WTC11 (cell line): Measurements from ENCODE around the gene LRRC28. TPM values are rescaled to one million over a fixed set of nuclear protein-coding genes. Genes with fewer than 3 reads are reported as not detected.

Experiments used
- ATAC-seq: fragments of 200-7000 bp; cut with Tn5 transposase; 2 replicates; pipeline ENCODE4 v1.10.0; 2021; ENCODE audit warnings: mild to moderate bottlenecking, moderate library complexity
- CTCF ChIA-PET: fragments of 300-600 bp; sonication (Branson Sonifier 250); formaldehyde crosslinking; loops from one replicate; lab custom pipeline; 2021; ENCODE audit warnings: antibody characterized with exemption; lab: Charles Lee
- POLR2A ChIA-PET: fragments of 350-600 bp; sonication (Branson Sonifier 250); formaldehyde crosslinking; loops from one replicate; lab custom pipeline; 2021; ENCODE audit warnings: antibody characterized with exemption; lab: Charles Lee
- DNase-seq: peaks from one replicate; pipeline ENCODE4 v3.0.0; 2021; ENCODE audit warnings: low spot score
- H3K27ac Mint-ChIP-seq: 2 replicates; pipeline ENCODE4 v1.8.0; 2021; ENCODE audit warnings: mixed read lengths
- H3K27me3 Mint-ChIP-seq: 2 replicates; pipeline ENCODE4 v1.8.0; 2021; ENCODE audit warnings: low read depth, mild to moderate bottlenecking, moderate library complexity, mixed read lengths
- H3K36me3 Mint-ChIP-seq: 2 replicates; pipeline ENCODE4 v1.8.0; 2021; ENCODE audit warnings: mixed read lengths
- H3K4me1 Mint-ChIP-seq: 2 replicates; pipeline ENCODE4 v1.8.0; 2022; ENCODE audit warnings: mixed read lengths
- H3K4me3 Mint-ChIP-seq: 2 replicates; pipeline ENCODE4 v1.8.0; 2021; ENCODE audit warnings: mild to moderate bottlenecking, moderate library complexity, mixed read lengths
- H3K9me3 Mint-ChIP-seq: 2 replicates; pipeline ENCODE4 v1.8.0; 2021; ENCODE audit warnings: mixed read lengths
- ATF6 ChIP-seq: sonication (generic); formaldehyde crosslinking; IDR thresholded peaks from 2 replicates; pipeline ENCODE4 v1.8.1; 2023; ENCODE audit warnings: mild to moderate bottlenecking, missing genetic modification reagents
- EMX1 ChIP-seq: fragments of 250-450 bp; sonication (Bioruptor Pico); IDR thresholded peaks from 2 replicates; pipeline ENCODE4 v1.8.0; 2021; ENCODE audit warnings: mild to moderate bottlenecking
- GTF2I ChIP-seq: fragments of 250-450 bp; sonication (Bioruptor Pico); conservative IDR thresholded peaks from 2 replicates; pipeline ENCODE4 v1.4.0; 2021; ENCODE audit warnings: mild to moderate bottlenecking
- IRF2 ChIP-seq: sonication (generic); formaldehyde crosslinking; IDR thresholded peaks from 2 replicates; pipeline ENCODE4 v1.8.0; 2022; ENCODE audit warnings: low read depth, missing genetic modification reagents, borderline replicate concordance
- KAT7 ChIP-seq: sonication (generic); formaldehyde crosslinking; IDR thresholded peaks from 2 replicates; pipeline ENCODE4 v1.8.1; 2023; ENCODE audit warnings: missing genetic modification reagents, mild to moderate bottlenecking, borderline replicate concordance
- MXD4 ChIP-seq: fragments of 250-450 bp; sonication (Bioruptor Pico); IDR thresholded peaks from 2 replicates; pipeline ENCODE4 v1.8.0; 2021; ENCODE audit warnings: mild to moderate bottlenecking, moderate library complexity, borderline replicate concordance
- OVOL2 ChIP-seq: fragments of 250-450 bp; sonication (Bioruptor Pico); IDR thresholded peaks from 2 replicates; pipeline ENCODE4 v1.9.0; 2021; ENCODE audit warnings: mild to moderate bottlenecking, borderline replicate concordance
- RELA ChIP-seq: sonication (generic); formaldehyde crosslinking; IDR thresholded peaks from 2 replicates; pipeline ENCODE4 v1.8.1; 2022; ENCODE audit warnings: missing genetic modification reagents, mild to moderate bottlenecking, borderline replicate concordance
- SMAD3 ChIP-seq: sonication (generic); formaldehyde crosslinking; IDR thresholded peaks from 2 replicates; pipeline ENCODE4 v1.8.0; 2022; ENCODE audit warnings: missing genetic modification reagents, mild to moderate bottlenecking, borderline replicate concordance
- SOX15 ChIP-seq: fragments of 250-450 bp; sonication (Bioruptor Pico); IDR thresholded peaks from 2 replicates; pipeline ENCODE4 v1.9.0; 2021; ENCODE audit warnings: mild to moderate bottlenecking
- USF2 ChIP-seq: sonication (generic); formaldehyde crosslinking; IDR thresholded peaks from 2 replicates; pipeline ENCODE4 v1.8.1; 2023; ENCODE audit warnings: mild to moderate bottlenecking, missing genetic modification reagents, moderate library complexity
- ZNF121 ChIP-seq: sonication (generic); formaldehyde crosslinking; IDR thresholded peaks from 2 replicates; pipeline ENCODE4 v1.8.0; 2023; ENCODE audit warnings: missing genetic modification reagents
- ZNF138 ChIP-seq: sonication (generic); formaldehyde crosslinking; conservative IDR thresholded peaks from 2 replicates; pipeline ENCODE4 v1.8.1; 2022; ENCODE audit warnings: mild to moderate bottlenecking, moderate library complexity, missing genetic modification reagents
- ZNF671 ChIP-seq: fragments of 250-450 bp; sonication (Bioruptor Pico); IDR thresholded peaks from 2 replicates; pipeline ENCODE4 v1.8.0; 2021; ENCODE audit warnings: mild to moderate bottlenecking
- total RNA-seq: library from RNA; stranded (reverse); gene quantifications from 3 replicates; pipeline ENCODE4 v1.2.3, GENCODE V29; 2021
- TF ChIP-seq, protein P1 (sequence below): sonication (generic); formaldehyde crosslinking; IDR thresholded peaks from 2 replicates; pipeline ENCODE4 v1.8.1; 2022; ENCODE audit warnings: mild to moderate bottlenecking, missing genetic modification reagents, moderate library complexity, borderline replicate concordance
- TF ChIP-seq, protein P2 (sequence below): sonication (generic); formaldehyde crosslinking; IDR thresholded peaks from 2 replicates; pipeline ENCODE4 v1.8.0; 2022; ENCODE audit warnings: mild to moderate bottlenecking, missing genetic modification reagents
- TF ChIP-seq, protein P3 (sequence below): sonication (generic); formaldehyde crosslinking; IDR thresholded peaks from 2 replicates; pipeline ENCODE4 v1.8.1; 2022; ENCODE audit warnings: low read depth, missing genetic modification reagents, borderline replicate concordance
- TF ChIP-seq, protein P4 (sequence below): sonication (generic); formaldehyde crosslinking; IDR thresholded peaks from 2 replicates; pipeline ENCODE4 v1.8.1; 2022; ENCODE audit warnings: low read depth, mild to moderate bottlenecking, moderate library complexity, missing genetic modification reagents, borderline replicate concordance

Gene LRRC28
- total RNA-seq, 1 experiment from 2014 or later = 18.4 TPM

DNA sequence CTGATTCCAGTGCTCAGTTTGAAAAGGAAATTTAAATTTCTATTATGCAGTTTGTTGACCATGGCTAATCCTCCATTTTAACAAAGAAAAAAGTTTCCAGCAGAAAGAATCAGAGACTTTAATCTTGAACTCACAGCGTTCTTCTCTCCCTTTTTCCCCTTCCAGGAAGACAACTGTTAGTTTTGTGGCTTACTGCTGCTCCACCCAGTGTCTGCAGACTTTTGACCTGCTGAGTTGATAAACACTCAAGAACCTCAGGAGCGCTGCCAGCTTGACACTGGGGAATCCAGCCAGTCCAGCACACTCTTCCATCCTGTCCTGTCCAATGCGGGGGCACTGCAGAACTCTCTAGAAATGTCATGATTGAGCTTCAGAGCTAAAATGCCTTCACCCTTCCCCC, 134.6 kb downstream of the LRRC28 start:
- CTCF ChIA-PET = interaction anchor here (1.0 to 3.0 kb wide), 6 partner anchors 23 to 347 kb away, joined by 3 to 15 read pairs (median 6); partner anchors contain the start of gene LYSMD4
- TF ChIP-seq, protein P1, sequence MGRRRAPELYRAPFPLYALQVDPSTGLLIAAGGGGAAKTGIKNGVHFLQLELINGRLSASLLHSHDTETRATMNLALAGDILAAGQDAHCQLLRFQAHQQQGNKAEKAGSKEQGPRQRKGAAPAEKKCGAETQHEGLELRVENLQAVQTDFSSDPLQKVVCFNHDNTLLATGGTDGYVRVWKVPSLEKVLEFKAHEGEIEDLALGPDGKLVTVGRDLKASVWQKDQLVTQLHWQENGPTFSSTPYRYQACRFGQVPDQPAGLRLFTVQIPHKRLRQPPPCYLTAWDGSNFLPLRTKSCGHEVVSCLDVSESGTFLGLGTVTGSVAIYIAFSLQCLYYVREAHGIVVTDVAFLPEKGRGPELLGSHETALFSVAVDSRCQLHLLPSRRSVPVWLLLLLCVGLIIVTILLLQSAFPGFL (CRISPR knock-in tag) = no peak
- TF ChIP-seq ZNF671 = no peak
- TF ChIP-seq, protein P2, sequence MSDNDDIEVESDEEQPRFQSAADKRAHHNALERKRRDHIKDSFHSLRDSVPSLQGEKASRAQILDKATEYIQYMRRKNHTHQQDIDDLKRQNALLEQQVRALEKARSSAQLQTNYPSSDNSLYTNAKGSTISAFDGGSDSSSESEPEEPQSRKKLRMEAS (CRISPR knock-in tag) = no peak
- TF ChIP-seq GTF2I (CRISPR knock-in tag) = no peak
- no peak for TF ChIP-seq SOX15 (CRISPR knock-in tag)
- TF ChIP-seq, protein P3, sequence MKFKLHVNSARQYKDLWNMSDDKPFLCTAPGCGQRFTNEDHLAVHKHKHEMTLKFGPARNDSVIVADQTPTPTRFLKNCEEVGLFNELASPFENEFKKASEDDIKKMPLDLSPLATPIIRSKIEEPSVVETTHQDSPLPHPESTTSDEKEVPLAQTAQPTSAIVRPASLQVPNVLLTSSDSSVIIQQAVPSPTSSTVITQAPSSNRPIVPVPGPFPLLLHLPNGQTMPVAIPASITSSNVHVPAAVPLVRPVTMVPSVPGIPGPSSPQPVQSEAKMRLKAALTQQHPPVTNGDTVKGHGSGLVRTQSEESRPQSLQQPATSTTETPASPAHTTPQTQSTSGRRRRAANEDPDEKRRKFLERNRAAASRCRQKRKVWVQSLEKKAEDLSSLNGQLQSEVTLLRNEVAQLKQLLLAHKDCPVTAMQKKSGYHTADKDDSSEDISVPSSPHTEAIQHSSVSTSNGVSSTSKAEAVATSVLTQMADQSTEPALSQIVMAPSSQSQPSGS (CRISPR knock-in tag) = no peak
- no peak for TF ChIP-seq ZNF121 (CRISPR knock-in tag)
- TF ChIP-seq EMX1 (CRISPR knock-in tag) = no peak
- TF ChIP-seq SMAD3 (CRISPR knock-in tag) = no peak

DNA sequence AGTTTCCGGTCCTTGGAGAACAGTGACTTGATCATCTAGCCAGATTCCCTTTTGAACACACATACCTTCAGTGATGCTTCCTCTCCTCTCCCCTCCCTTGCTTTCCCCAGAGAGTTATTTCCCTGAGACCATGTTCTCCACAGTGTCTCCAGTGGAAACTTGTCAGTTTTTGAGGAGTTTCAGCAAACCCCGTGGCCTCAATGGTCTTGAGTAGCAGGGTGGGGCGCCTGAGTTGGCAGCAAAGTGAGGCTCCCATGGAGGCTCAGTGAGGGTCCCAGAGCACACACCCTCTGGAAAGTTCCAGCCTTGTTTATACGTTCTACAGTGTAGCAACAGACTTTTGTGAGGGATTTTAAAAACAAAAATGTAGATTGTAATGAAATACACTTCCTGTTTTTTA, 135.1 kb downstream of the LRRC28 start:
- H3K4me1 Mint-ChIP-seq = peaks cover 30% of the 10 kb centered on the region
- peaks cover 11% of the 10 kb centered on the region for H3K36me3 Mint-ChIP-seq
- ATAC-seq = no peak
- H3K27me3 Mint-ChIP-seq = no peaks in the 10 kb centered on the region
- TF ChIP-seq USF2 (CRISPR knock-in tag) = no peak
- no peak for TF ChIP-seq ATF6 (CRISPR knock-in tag)
- no peak for TF ChIP-seq OVOL2
- TF ChIP-seq RELA (CRISPR knock-in tag) = no peak
- TF ChIP-seq IRF2 = no peak
- TF ChIP-seq KAT7 (CRISPR knock-in tag) = no peak
- no peak for TF ChIP-seq ZNF138 (CRISPR knock-in tag)
- TF ChIP-seq, protein P4, sequence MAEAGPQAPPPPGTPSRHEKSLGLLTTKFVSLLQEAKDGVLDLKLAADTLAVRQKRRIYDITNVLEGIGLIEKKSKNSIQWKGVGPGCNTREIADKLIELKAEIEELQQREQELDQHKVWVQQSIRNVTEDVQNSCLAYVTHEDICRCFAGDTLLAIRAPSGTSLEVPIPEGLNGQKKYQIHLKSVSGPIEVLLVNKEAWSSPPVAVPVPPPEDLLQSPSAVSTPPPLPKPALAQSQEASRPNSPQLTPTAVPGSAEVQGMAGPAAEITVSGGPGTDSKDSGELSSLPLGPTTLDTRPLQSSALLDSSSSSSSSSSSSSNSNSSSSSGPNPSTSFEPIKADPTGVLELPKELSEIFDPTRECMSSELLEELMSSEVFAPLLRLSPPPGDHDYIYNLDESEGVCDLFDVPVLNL = no peak
- no peak for TF ChIP-seq MXD4 (CRISPR knock-in tag)
- H3K4me3 Mint-ChIP-seq = no peak overlapping the region
- no peak overlapping the region for H3K27ac Mint-ChIP-seq
- ChIA-PET CTCF (interaction anchor here (0.5 to 3.0 kb wide), 2 partner anchors 25 to 318 kb away, joined by 3 to 15 read pairs; no protein-coding TSS in a partner anchor), POLR2A (no interaction called here)
- DNase-seq = no peak
- H3K9me3 Mint-ChIP-seq = peaks cover 23% of the 10 kb centered on the region

More for the DNA sequence above, 134.6 kb downstream of the LRRC28 start:
- ATAC-seq = no peak
- H3K4me1 Mint-ChIP-seq = peaks cover 27% of the 10 kb centered on the region
- H3K4me3 Mint-ChIP-seq = no peak overlapping the region
- DNase-seq = no peak
- POLR2A ChIA-PET = no interaction called here
- H3K27me3 Mint-ChIP-seq = peaks cover 3% of the 10 kb centered on the region; the same call in 1 of the 2 replicates
- H3K36me3 Mint-ChIP-seq = peaks cover 15% of the 10 kb centered on the region
- H3K27ac Mint-ChIP-seq = peak overlapping the region; percentile 29; the same call in 1 of the 2 replicates
- H3K9me3 Mint-ChIP-seq = peaks cover 28% of the 10 kb centered on the region
